Right lobe of liver (tissue), 6 donors: ENCODE measurements around the gene EPM2AIP1. TPM values are rescaled to one million over a fixed set of nuclear protein-coding genes. Genes with fewer than 3 reads are reported as not detected.

Source experiments
- ATAC-seq, 4 donors: fragments of 200-7000 bp; cut with Tn5 transposase; one replicate each; pipeline ENCODE4 v1.9.1; 2020; ENCODE audit warnings: mild to moderate bottlenecking in 4 of 4, moderate library complexity in 4 of 4
- DNase-seq, 3 donors: peaks; one replicate each; pipeline ENCODE4 v3.0.0-alpha.2; 2020
- H3K27ac ChIP-seq, 3 donors: fragments of 200-600 bp; one replicate each; pipeline ENCODE4 v1.8.0; 2022
- H3K27me3 ChIP-seq, 2 donors: fragments of 200-600 bp; one replicate each; pipeline ENCODE4 v1.8.0; 2022
- H3K36me3 ChIP-seq, 4 donors: fragments of 200-600 bp; sonication (generic) in 1 of 4; one replicate each; pipeline versions ENCODE4 v1.5.1 to v1.8.0; 2017 to 2022; ENCODE audit warnings: control low read depth in 1 of 4
- H3K4me1 ChIP-seq, 4 donors: fragments of 200-600 bp; sonication (generic) in 1 of 4; one replicate each; pipeline versions ENCODE4 v1.5.1 to v1.8.0; 2017 to 2022; ENCODE audit warnings: control low read depth in 1 of 4
- H3K4me3 ChIP-seq, 3 donors: fragments of 200-600 bp; one replicate each; pipeline ENCODE4 v1.8.0; 2022
- H3K9me3 ChIP-seq, 4 donors: fragments of 200-600 bp; sonication (generic) in 1 of 4; one replicate each; pipeline versions ENCODE4 v1.5.1 to v1.8.0; 2017 to 2022; ENCODE audit warnings: control low read depth in 1 of 4
- POLR2A ChIP-seq: fragments of 450-650 bp; IDR thresholded peaks from one replicate; pipeline ENCODE4 v1.6.1; 2017; ENCODE audit warnings: antibody characterized with exemption, mild to moderate bottlenecking
- WGBS: methylation state at CpG from one replicate; pipeline ENCODE4 v1.1.6; 2018; ENCODE audit warnings: low coverage, low lambda C conversion rate; ENCODE audit not compliant: insufficient coverage; ENCODE audit errors: missing lambda C conversion rate; 5-methylcytosine and 5-hydroxymethylcytosine counted together
- intact Hi-C, 2 donors: fragments of 100-400 bp; cut with DNase I; formaldehyde crosslinking; loops; one replicate each; pipeline versions ENCODE4 v1.11.2 to v1.14.1; 2022
- total RNA-seq, 6 experiments: library from RNA; depleted of rRNA in 2 of 6; stranded (reverse); fragments of >200 nt in 2 of 6; fragmentation: NEBNext Ultra II Directional in 3 of 6; extraction: Animal tissue kit (Norgen Biotek cat#: 25700) in 3 of 6; gene quantifications; one replicate each; pipeline versions ENCODE4 v1.1.0 to v1.2.4, GENCODE V29; 2016 to 2023
- TF ChIP-seq, protein P1 (sequence below), 4 donors: fragments of 200-600 bp in 3 of 4; fragments of 450-650 bp in 1 of 4; IDR thresholded peaks; one replicate each; pipeline versions ENCODE4 v1.5.1 to v1.8.0; 2016 to 2022; ENCODE audit warnings: antibody characterized with exemption in 4 of 4, mild to moderate bottlenecking in 2 of 4
- donor health status: DM: no; HTN: yes; CAD: no.
- donor health status: DM: no; HTN: no; CAD: no.
- donor health status: DM: no; HTN: no; CAD: no.
- donor health status: DM: no; HTN: yes; CAD: no.
- donor health status: DM: no; HTN: yes; CAD: no.

Gene EPM2AIP1
- total RNA-seq, 6 experiments from 2014 or later, result 4.5 to 8.9 (median 6.1) TPM

DNA sequence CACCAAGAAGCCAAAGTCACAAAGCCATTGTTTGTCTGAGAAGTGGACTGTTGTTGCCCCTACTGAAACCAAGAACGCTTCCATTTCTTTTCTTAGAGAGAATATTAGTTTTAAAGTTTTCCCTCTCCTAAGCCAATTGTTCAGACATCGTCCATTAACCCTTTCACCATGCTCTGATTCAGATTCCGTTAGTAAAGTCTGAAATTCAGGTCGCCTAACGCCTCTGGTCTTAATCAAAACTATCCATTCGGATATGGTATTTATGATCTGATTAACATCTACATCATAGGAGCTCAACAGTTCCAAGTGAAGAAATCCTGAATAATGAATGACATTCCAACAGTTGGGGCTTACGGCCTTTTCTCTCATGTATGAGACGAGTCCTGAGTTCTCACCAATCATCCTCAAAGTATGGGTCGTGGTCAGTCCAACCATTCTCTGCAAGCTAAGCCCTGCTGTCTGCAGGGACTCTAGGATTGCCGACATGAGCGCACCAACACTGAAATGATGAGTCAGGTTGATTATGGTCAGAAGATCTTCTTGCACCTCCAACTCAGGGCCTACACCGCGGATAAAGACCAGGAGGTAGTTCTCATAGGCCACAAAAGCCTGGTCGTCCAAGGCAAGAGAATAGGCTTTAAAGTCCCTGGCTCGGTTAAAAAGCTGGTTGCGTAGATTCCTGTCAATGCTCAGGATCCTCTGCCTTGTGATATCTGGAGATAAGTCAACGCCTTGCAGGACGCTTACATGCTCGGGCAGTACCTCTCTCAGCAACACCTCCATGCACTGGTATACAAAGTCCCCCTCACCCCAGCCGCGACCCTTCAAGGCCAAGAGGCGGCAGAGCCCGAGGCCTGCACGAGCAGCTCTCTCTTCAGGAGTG is 767 bp downstream of the EPM2AIP1 start:
- H3K36me3 ChIP-seq, result peaks cover 0 to 21% (median 1%) of the 10 kb centered on the region in 4 donors
- DNase-seq (no peak), ATAC-seq (peak in 2 of 4 donors; percentile 0 to 10)
- intact Hi-C loops, result no loop called here
- peaks cover 0 to 36% (median 9%) of the 10 kb centered on the region in 4 donors for H3K4me1 ChIP-seq
- H3K27me3 ChIP-seq, result no peaks in the 10 kb centered on the region
- peak overlapping the region; percentile 47 to 69 (median 63) for H3K4me3 ChIP-seq
- H3K27ac ChIP-seq, result peak overlapping the region; percentile 98
- H3K9me3 ChIP-seq, result no peaks in the 10 kb centered on the region
- 8% methylated on average over 17 of the region's 24 CpGs for WGBS
- TF ChIP-seq, protein P1, sequence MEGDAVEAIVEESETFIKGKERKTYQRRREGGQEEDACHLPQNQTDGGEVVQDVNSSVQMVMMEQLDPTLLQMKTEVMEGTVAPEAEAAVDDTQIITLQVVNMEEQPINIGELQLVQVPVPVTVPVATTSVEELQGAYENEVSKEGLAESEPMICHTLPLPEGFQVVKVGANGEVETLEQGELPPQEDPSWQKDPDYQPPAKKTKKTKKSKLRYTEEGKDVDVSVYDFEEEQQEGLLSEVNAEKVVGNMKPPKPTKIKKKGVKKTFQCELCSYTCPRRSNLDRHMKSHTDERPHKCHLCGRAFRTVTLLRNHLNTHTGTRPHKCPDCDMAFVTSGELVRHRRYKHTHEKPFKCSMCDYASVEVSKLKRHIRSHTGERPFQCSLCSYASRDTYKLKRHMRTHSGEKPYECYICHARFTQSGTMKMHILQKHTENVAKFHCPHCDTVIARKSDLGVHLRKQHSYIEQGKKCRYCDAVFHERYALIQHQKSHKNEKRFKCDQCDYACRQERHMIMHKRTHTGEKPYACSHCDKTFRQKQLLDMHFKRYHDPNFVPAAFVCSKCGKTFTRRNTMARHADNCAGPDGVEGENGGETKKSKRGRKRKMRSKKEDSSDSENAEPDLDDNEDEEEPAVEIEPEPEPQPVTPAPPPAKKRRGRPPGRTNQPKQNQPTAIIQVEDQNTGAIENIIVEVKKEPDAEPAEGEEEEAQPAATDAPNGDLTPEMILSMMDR (IDR thresholded peaks at IDR 0.05), result no peak
- TF ChIP-seq POLR2A, result no peak

DNA sequence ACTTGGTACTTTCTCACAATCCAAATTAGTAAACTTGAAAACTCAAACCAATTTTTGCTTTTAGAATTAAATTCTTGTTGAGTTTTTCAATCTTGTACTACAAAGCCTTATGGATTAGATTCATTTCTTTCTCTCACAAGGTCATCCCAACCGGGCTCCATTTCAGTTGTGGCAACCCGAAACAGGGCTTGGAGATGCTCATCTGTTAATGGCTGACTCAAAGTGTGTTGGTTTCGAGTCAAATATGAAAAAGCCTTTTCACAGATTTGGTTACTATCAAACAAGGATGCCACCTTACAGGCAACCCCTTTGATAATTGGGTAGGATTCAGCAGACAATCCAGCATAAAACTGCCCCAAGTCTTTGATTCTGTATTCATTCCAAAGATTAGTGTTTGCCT is 1.8 kb downstream of the EPM2AIP1 start:
- peaks cover 0 to 36% (median 9%) of the 10 kb centered on the region in 4 donors for H3K4me1 ChIP-seq
- ATAC-seq (no peak), DNase-seq (no peak)
- intact Hi-C loops, result no loop called here
- peaks cover 0 to 20% (median under 1%) of the 10 kb centered on the region in 4 donors for H3K36me3 ChIP-seq
- 49% methylated on average over 3 of the region's 3 CpGs for WGBS
- peak overlapping the region in 1 of 3 donors; percentile 69 for H3K4me3 ChIP-seq
- H3K27me3 ChIP-seq, result no peaks in the 10 kb centered on the region
- no peak overlapping the region for H3K27ac ChIP-seq
- no peaks in the 10 kb centered on the region for H3K9me3 ChIP-seq
- TF ChIP-seq, protein P1 (IDR thresholded peaks at IDR 0.05), result no peak
- TF ChIP-seq POLR2A, result no peak

DNA sequence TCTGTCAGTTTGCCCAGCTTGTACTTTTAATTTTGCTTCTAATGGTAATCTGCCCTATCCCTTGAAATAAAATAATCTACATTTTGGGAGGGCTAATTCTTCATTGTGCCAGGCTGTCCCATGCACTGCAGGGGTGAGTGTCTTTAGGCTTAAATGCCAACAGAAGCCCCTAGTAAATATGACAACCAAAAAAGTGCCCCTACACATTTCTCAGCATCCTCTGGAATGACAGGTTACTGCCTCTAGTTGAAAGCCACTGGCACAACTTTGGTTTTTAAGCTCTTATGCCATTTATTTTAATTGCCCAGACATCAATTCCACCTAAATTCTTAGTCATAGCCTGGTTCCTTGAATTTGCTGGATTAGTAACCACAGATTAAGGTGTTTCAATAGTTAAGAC is 3.4 kb downstream of the EPM2AIP1 start:
- Histone ChIP-seq H3K4me1 (peaks cover 0 to 33% (median 9%) of the 10 kb centered on the region in 4 donors), H3K27ac (no peak overlapping the region), H3K9me3 (no peaks in the 10 kb centered on the region), H3K36me3 (peaks cover 5 to 24% (median 12%) of the 10 kb centered on the region in 4 donors), H3K27me3 (no peaks in the 10 kb centered on the region), H3K4me3 (no peak overlapping the region)
- ATAC-seq (no peak), DNase-seq (no peak)
- intact Hi-C loops, result no loop called here
- TF ChIP-seq, protein P1 (IDR thresholded peaks at IDR 0.05), result no peak
- TF ChIP-seq POLR2A, result no peak

- no peak overlapping the region for H3K4me3 ChIP-seq
- H3K36me3 ChIP-seq, result peaks cover 5 to 30% (median 14%) of the 10 kb centered on the region in 4 donors
- peaks cover 0 to 27% (median 9%) of the 10 kb centered on the region in 4 donors for H3K4me1 ChIP-seq
- intact Hi-C loops, result no loop called here
- TF ChIP-seq, protein P1 (IDR thresholded peaks at IDR 0.05), result no peak
- no peak for TF ChIP-seq POLR2A
- WGBS, result 83% methylated on average over 3 of the region's 3 CpGs
- DNase-seq, result no peak
- no peak overlapping the region for H3K27ac ChIP-seq
- H3K9me3 ChIP-seq, result no peaks in the 10 kb centered on the region
- no peak for ATAC-seq
- no peaks in the 10 kb centered on the region for H3K27me3 ChIP-seq
These were observed 3.9 kb downstream of the EPM2AIP1 start for GRCh38 chr3:36989005-36989404.
